Measurements from ENCODE around the gene MTHFD1L. TPM values are rescaled to one million over a fixed set of nuclear protein-coding genes. Genes with fewer than 3 reads are reported as not detected.
A peak's percentile ranks its signal among the peaks of the same experiment; 100 is the strongest.
"Not testable (repeated sequence)": the region's sequence is repeated elsewhere in the genome, so short reads cannot be mapped to it uniquely, and the experiment has no call there.

Gene MTHFD1L
- total RNA-seq, 1 donor from 2014 or later, result 107 TPM

DNA sequence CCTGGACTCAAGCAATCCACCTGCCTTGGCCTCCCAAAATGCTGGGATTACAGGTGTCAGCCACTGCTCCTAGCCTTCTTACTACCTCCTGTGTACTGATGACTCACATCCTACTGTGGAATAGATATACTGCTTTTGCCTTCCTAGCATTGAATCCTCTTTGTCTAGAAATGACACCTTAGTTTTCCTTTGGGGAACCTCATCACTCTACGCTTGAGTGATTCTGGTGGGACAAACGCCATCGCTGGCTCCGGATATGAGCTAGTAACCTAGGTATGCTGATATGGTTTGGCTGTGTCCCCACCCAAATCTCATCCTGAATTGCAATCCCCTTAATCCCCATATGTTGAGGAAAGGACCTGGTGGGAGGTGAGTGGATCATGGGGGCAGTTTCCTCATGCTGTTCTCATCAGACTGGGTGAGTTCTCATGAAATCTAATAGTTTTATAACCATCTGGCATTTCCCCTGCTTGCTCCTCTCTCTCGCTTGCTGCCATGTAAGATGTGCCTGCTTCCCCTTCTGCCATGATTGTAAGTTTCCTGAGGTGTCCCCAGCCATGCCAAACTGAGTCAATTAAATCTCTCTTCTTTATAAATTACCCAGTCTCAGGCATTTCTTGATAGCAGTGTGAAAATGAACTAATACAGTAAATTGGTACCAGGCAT is 261.8 kb downstream of the MTHFD1L start:
- not testable (repeated sequence) for H3K4me1 Mint-ChIP-seq (ENCODE audit: low read depth, unreplicated experiment); H3K27ac ChIP-seq (ENCODE audit: low read depth, low read length); H3K36me3 Mint-ChIP-seq (ENCODE audit: low read depth, unreplicated experiment); H3K9me3 Mint-ChIP-seq (ENCODE audit: unreplicated experiment); H3K36me3 ChIP-seq (ENCODE audit: insufficient read depth, low read length); H3K4me3 ChIP-seq (ENCODE audit: insufficient read depth, low read depth, low read length); H3K27me3 ChIP-seq (ENCODE audit: insufficient read depth, low read length); H3K27ac Mint-ChIP-seq (ENCODE audit: unreplicated experiment); H4K20me1 ChIP-seq (ENCODE audit: insufficient read depth, low read length); H3K4me2 ChIP-seq (ENCODE audit: low read length); H3K79me2 ChIP-seq (ENCODE audit: insufficient read depth, low read length); H3K4me3 Mint-ChIP-seq (ENCODE audit: unreplicated experiment); H3K4me1 ChIP-seq (ENCODE audit: insufficient read depth, low read length); FAIRE-seq; H3K27me3 Mint-ChIP-seq (ENCODE audit: low read depth, unreplicated experiment); H3K9me3 ChIP-seq (ENCODE audit: insufficient read depth, low read depth, low read length); H2AFZ ChIP-seq (ENCODE audit: low read depth, low read length); H3K9ac ChIP-seq (ENCODE audit: low read length)
- peak; percentile 43 for DNase-seq (ENCODE audit: low read depth)

GRCh38 chr6:151128763-151129370 is 263.4 kb downstream of the MTHFD1L start:
- Histone ChIP-seq H2AFZ (ENCODE audit: low read depth, low read length) (no peak overlapping the region), H3K36me3 (ENCODE audit: insufficient read depth, low read length) (no peaks in the 10 kb centered on the region), H4K20me1 (ENCODE audit: insufficient read depth, low read length) (no peaks in the 10 kb centered on the region), H3K4me2 (ENCODE audit: low read length) (no peak overlapping the region), H3K4me3 (ENCODE audit: insufficient read depth, low read depth, low read length) (no peak overlapping the region), H3K79me2 (ENCODE audit: insufficient read depth, low read length) (no peaks in the 10 kb centered on the region), H3K4me1 (ENCODE audit: insufficient read depth, low read length) (peaks cover 4% of the 10 kb centered on the region), H3K9ac (ENCODE audit: low read length) (no peak overlapping the region), H3K27ac (ENCODE audit: low read depth, low read length) (no peak overlapping the region), H3K27me3 (ENCODE audit: insufficient read depth, low read length) (no peaks in the 10 kb centered on the region), H3K9me3 (ENCODE audit: insufficient read depth, low read depth, low read length) (no peaks in the 10 kb centered on the region)
- Mint-ChIP-seq H3K4me1 (ENCODE audit: low read depth, unreplicated experiment) (peaks cover 3% of the 10 kb centered on the region), H3K36me3 (ENCODE audit: low read depth, unreplicated experiment) (peaks cover 4% of the 10 kb centered on the region), H3K27ac (ENCODE audit: unreplicated experiment) (no peak overlapping the region), H3K9me3 (ENCODE audit: unreplicated experiment) (peaks cover 3% of the 10 kb centered on the region), H3K27me3 (ENCODE audit: low read depth, unreplicated experiment) (peaks cover 4% of the 10 kb centered on the region), H3K4me3 (ENCODE audit: unreplicated experiment) (no peak overlapping the region)
- TF ChIP-seq, protein P1, sequence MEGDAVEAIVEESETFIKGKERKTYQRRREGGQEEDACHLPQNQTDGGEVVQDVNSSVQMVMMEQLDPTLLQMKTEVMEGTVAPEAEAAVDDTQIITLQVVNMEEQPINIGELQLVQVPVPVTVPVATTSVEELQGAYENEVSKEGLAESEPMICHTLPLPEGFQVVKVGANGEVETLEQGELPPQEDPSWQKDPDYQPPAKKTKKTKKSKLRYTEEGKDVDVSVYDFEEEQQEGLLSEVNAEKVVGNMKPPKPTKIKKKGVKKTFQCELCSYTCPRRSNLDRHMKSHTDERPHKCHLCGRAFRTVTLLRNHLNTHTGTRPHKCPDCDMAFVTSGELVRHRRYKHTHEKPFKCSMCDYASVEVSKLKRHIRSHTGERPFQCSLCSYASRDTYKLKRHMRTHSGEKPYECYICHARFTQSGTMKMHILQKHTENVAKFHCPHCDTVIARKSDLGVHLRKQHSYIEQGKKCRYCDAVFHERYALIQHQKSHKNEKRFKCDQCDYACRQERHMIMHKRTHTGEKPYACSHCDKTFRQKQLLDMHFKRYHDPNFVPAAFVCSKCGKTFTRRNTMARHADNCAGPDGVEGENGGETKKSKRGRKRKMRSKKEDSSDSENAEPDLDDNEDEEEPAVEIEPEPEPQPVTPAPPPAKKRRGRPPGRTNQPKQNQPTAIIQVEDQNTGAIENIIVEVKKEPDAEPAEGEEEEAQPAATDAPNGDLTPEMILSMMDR (IDR thresholded peaks at IDR 0.05; ENCODE audit: insufficient read depth, low read depth, low read length), result no peak
- TF ChIP-seq EZH2 (IDR thresholded peaks at IDR 0.05; ENCODE audit: insufficient read depth, low read length), result no peak
- FAIRE-seq, result no peak
- DNase-seq (ENCODE audit: low read depth), result no peak

- Histone ChIP-seq H3K79me2 (ENCODE audit: insufficient read depth, low read length) (no peaks in the 10 kb centered on the region), H3K4me3 (ENCODE audit: insufficient read depth, low read depth, low read length) (no peak overlapping the region), H2AFZ (ENCODE audit: low read depth, low read length) (no peak overlapping the region), H3K27me3 (ENCODE audit: insufficient read depth, low read length) (no peaks in the 10 kb centered on the region), H3K4me2 (ENCODE audit: low read length) (no peak overlapping the region), H4K20me1 (ENCODE audit: insufficient read depth, low read length) (no peaks in the 10 kb centered on the region), H3K36me3 (ENCODE audit: insufficient read depth, low read length) (no peaks in the 10 kb centered on the region), H3K27ac (ENCODE audit: low read depth, low read length) (no peak overlapping the region), H3K9ac (ENCODE audit: low read length) (no peak overlapping the region), H3K9me3 (ENCODE audit: insufficient read depth, low read depth, low read length) (no peaks in the 10 kb centered on the region), H3K4me1 (ENCODE audit: insufficient read depth, low read length) (peaks cover 2% of the 10 kb centered on the region)
- H3K36me3 Mint-ChIP-seq (ENCODE audit: low read depth, unreplicated experiment), result peaks cover 6% of the 10 kb centered on the region
- DNase-seq (ENCODE audit: low read depth) (no peak), FAIRE-seq (no peak)
- peaks cover 8% of the 10 kb centered on the region for H3K9me3 Mint-ChIP-seq (ENCODE audit: unreplicated experiment)
- no peak for TF ChIP-seq EZH2 (IDR thresholded peaks at IDR 0.05; ENCODE audit: insufficient read depth, low read length)
- TF ChIP-seq, protein P1 (IDR thresholded peaks at IDR 0.05; ENCODE audit: insufficient read depth, low read depth, low read length), result no peak
- H3K27ac Mint-ChIP-seq (ENCODE audit: unreplicated experiment), result no peak overlapping the region
- no peak overlapping the region for H3K4me3 Mint-ChIP-seq (ENCODE audit: unreplicated experiment)
- H3K27me3 Mint-ChIP-seq (ENCODE audit: low read depth, unreplicated experiment), result peaks cover 4% of the 10 kb centered on the region
- peaks cover 3% of the 10 kb centered on the region for H3K4me1 Mint-ChIP-seq (ENCODE audit: low read depth, unreplicated experiment)
Measured at GRCh38 chr6:151130329-151130728, 264.8 kb downstream of the MTHFD1L start.

Measured in astrocyte (in vitro differentiated cells and primary cell).